ENCODE measurements around the gene PPA2. TPM values are rescaled to one million over a fixed set of nuclear protein-coding genes. Genes with fewer than 3 reads are reported as not detected.

The PPA2 gene
- total RNA-seq, 1 experiment from 2014 or later: 86.6 TPM

DNA sequence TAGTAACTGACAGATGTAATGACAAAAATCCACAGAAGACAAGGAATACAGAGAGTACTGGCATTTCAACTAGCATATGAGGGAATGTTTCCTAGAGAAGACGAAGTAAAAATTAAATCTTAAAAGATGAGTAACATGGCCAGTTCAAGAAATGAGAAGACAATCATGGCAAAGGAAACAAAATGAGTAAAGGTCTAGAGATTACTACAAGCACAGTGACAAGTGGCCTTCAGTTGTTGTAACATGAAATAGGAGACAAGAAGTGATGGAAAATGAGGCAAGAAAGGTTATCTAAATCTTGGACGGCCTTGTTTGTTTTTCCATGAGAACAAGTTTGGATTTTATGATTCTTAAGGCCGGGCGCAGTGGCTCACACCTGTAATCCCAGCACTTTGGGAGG is 81.0 kb downstream of the PPA2 start:
- CTCF ChIA-PET: no interaction called here
- Mint-ChIP-seq H3K9me3 (ENCODE audit: low read depth, unreplicated experiment) (no peaks in the 10 kb centered on the region), H3K4me1 (ENCODE audit: low read depth, unreplicated experiment) (no peaks in the 10 kb centered on the region), H3K4me3 (ENCODE audit: low read depth, unreplicated experiment) (no peak overlapping the region), H3K27me3 (ENCODE audit: unreplicated experiment) (no peaks in the 10 kb centered on the region), H3K27ac (ENCODE audit: unreplicated experiment) (no peak overlapping the region), H3K36me3 (ENCODE audit: insufficient read depth, unreplicated experiment) (no peaks in the 10 kb centered on the region)
- no TSS peak for BruUV-seq (replicated peaks)
- no peak for DNase-seq
- TF ChIP-seq CTCF (IDR thresholded peaks at IDR 0.05; ENCODE audit: unreplicated experiment): no peak
- intact Hi-C loops (cut with micrococcal nuclease; ENCODE audit: unreplicated experiment): no loop called here

DNA sequence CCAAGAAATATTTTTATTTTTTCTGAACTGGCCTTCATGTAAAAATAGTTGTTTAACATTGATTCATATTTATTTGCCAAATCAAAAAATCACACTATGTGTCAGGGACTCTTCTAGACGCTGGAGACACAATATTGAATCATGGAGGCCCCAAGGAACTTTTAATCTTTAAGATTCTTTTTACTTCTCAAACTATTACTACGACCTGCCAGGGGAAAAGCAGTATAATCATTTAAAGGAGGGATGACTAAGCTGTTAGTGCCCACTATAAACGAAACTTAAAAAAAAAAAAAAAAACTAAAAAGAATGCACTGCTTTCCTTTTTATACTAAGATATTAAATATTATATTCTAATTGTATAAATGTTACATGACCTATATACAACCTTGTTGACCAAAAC is 84.7 kb downstream of the PPA2 start:
- no peak for DNase-seq
- Mint-ChIP-seq H3K4me3 (ENCODE audit: low read depth, unreplicated experiment) (no peak overlapping the region), H3K36me3 (ENCODE audit: insufficient read depth, unreplicated experiment) (peaks cover 9% of the 10 kb centered on the region), H3K4me1 (ENCODE audit: low read depth, unreplicated experiment) (no peaks in the 10 kb centered on the region), H3K27ac (ENCODE audit: unreplicated experiment) (no peak overlapping the region), H3K27me3 (ENCODE audit: unreplicated experiment) (no peaks in the 10 kb centered on the region), H3K9me3 (ENCODE audit: low read depth, unreplicated experiment) (no peaks in the 10 kb centered on the region)
- intact Hi-C loops (cut with micrococcal nuclease; ENCODE audit: unreplicated experiment): no loop called here
- no TSS peak for BruUV-seq (replicated peaks)
- no peak for TF ChIP-seq CTCF (IDR thresholded peaks at IDR 0.05; ENCODE audit: unreplicated experiment)
- CTCF ChIA-PET: no interaction called here

- Mint-ChIP-seq H3K4me1 (ENCODE audit: low read depth, unreplicated experiment) (no peaks in the 10 kb centered on the region), H3K36me3 (ENCODE audit: insufficient read depth, unreplicated experiment) (peaks cover 9% of the 10 kb centered on the region), H3K27me3 (ENCODE audit: unreplicated experiment) (no peaks in the 10 kb centered on the region), H3K27ac (ENCODE audit: unreplicated experiment) (no peak overlapping the region), H3K4me3 (ENCODE audit: low read depth, unreplicated experiment) (no peak overlapping the region), H3K9me3 (ENCODE audit: low read depth, unreplicated experiment) (no peaks in the 10 kb centered on the region)
- intact Hi-C loops (cut with micrococcal nuclease; ENCODE audit: unreplicated experiment): no loop called here
- TF ChIP-seq CTCF (IDR thresholded peaks at IDR 0.05; ENCODE audit: unreplicated experiment): no peak
- no peak for DNase-seq
- no TSS peak for BruUV-seq (replicated peaks)
- CTCF ChIA-PET: no interaction called here
Observed at GRCh38 chr4:105387466-105387865, 86.4 kb downstream of the PPA2 start.

DNA sequence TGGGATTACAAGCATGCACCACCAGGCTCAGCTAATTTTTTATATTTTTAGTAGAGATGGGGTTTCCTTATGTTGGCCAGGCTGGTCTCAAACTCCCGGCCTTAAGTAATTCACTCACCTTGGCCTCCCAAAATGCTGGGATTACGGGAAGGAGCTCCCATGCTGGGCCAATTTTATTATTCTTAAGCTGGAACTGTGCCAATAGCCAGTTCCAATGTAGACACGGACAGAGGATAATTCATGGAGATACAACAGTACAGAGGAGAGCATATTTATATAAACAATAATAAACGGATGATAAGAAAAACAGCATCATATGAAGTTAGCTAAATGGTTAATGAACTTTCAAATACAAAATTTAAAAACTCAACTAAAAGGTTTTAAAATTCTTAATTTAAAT is 87.8 kb downstream of the PPA2 start:
- Mint-ChIP-seq H3K9me3 (ENCODE audit: low read depth, unreplicated experiment) (no peaks in the 10 kb centered on the region), H3K4me3 (ENCODE audit: low read depth, unreplicated experiment) (no peak overlapping the region), H3K27ac (ENCODE audit: unreplicated experiment) (no peak overlapping the region), H3K27me3 (ENCODE audit: unreplicated experiment) (no peaks in the 10 kb centered on the region), H3K4me1 (ENCODE audit: low read depth, unreplicated experiment) (no peaks in the 10 kb centered on the region), H3K36me3 (ENCODE audit: insufficient read depth, unreplicated experiment) (peaks cover 9% of the 10 kb centered on the region)
- CTCF ChIA-PET: no interaction called here
- DNase-seq: no peak
- intact Hi-C loops (cut with micrococcal nuclease; ENCODE audit: unreplicated experiment): no loop called here
- BruUV-seq (replicated peaks): no TSS peak
- TF ChIP-seq CTCF (IDR thresholded peaks at IDR 0.05; ENCODE audit: unreplicated experiment): no peak

DNA sequence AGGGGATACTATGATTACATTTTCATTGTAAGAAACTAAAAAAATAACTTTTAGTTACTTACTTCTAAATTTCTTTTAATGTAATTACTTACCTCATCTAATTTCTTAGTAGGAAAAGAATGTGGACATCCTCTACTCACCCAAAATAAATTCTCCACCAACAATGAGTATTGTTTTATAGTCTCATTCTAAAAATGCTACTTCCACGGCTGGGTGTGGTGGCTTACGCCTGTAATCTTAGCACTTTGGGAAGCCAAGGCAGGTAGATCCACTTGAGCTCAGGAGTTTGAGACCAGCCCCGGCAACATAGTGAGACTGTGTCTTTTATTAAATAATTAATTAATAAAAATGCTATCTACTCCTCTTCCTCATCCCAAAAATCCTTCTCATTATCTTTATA is 99.8 kb downstream of the PPA2 start:
- no TSS peak for BruUV-seq (replicated peaks)
- no peak overlapping the region for H3K27ac Mint-ChIP-seq (ENCODE audit: unreplicated experiment)
- DNase-seq: no peak
- no peaks in the 10 kb centered on the region for H3K27me3 Mint-ChIP-seq (ENCODE audit: unreplicated experiment)
- intact Hi-C loops (cut with micrococcal nuclease; ENCODE audit: unreplicated experiment): no loop called here
- H3K36me3 Mint-ChIP-seq (ENCODE audit: insufficient read depth, unreplicated experiment): no peaks in the 10 kb centered on the region
- no peaks in the 10 kb centered on the region for H3K9me3 Mint-ChIP-seq (ENCODE audit: low read depth, unreplicated experiment)
- CTCF ChIA-PET: no interaction called here
- no peak for TF ChIP-seq CTCF (IDR thresholded peaks at IDR 0.05; ENCODE audit: unreplicated experiment)
- H3K4me3 Mint-ChIP-seq (ENCODE audit: low read depth, unreplicated experiment): no peak overlapping the region
- H3K4me1 Mint-ChIP-seq (ENCODE audit: low read depth, unreplicated experiment): no peaks in the 10 kb centered on the region

Measured in Calu3 (cell line).